ENCODE data around the gene PCDHA9. TPM values are rescaled to one million over a fixed set of nuclear protein-coding genes. Genes with fewer than 3 reads are reported as not detected.

Gene PCDHA9
- polyA plus RNA-seq, 2 of the 4 experiments (the other 2 are of a cell fraction): 0.03 TPM; not detected in 1

GRCh38 chr5:140883373-140883772, 35.2 kb downstream of the PCDHA9 start:
- CTCF ChIA-PET: interaction anchor here (1.3 kb wide), 1 partner anchor 11 kb away, joined by 3 read pairs; no protein-coding TSS in a partner anchor
- WGBS (ENCODE audit: missing lambda C conversion rate): 90% methylated on average over 41 of the region's 41 CpGs
- no peak for DNase-seq (ENCODE audit: low read depth in 1 of 2, low spot score in 1 of 2)
- FAIRE-seq: no peak
- Histone ChIP-seq H3K4me2 (no peak overlapping the region), H3K9me3 (peaks cover 4% of the 10 kb centered on the region; the same call in 2 of the 3 replicates), H3K4me1 (no peaks in the 10 kb centered on the region), H3K27ac (no peak overlapping the region), H3K4me3 (no peak overlapping the region)
- no peak for TF ChIP-seq ATOH8 (CRISPR knock-in tag; IDR thresholded peaks at IDR 0.05; ENCODE audit: low read depth)
- no peak for TF ChIP-seq ESRRA (IDR thresholded peaks at IDR 0.05; ENCODE audit: borderline replicate concordance, low read length)
- no peak for TF ChIP-seq REST (IDR thresholded peaks at IDR 0.05)
- TF ChIP-seq JUNB (IDR thresholded peaks at IDR 0.05): no peak
- no peak for TF ChIP-seq HES2 (IDR thresholded peaks at IDR 0.05)
- TF ChIP-seq CHD2 (IDR thresholded peaks at IDR 0.05; ENCODE audit: low read length, partially characterized antibody): no peak
- no peak for TF ChIP-seq SREBF2 (IDR thresholded peaks at IDR 0.05)
- no peak for TF ChIP-seq RNF2 (IDR thresholded peaks at IDR 0.05; ENCODE audit: borderline replicate concordance, low read depth)
- no peak for TF ChIP-seq E2F6 (IDR thresholded peaks at IDR 0.05; ENCODE audit: borderline replicate concordance, low read depth)
- no peak for TF ChIP-seq PBX3 (IDR thresholded peaks at IDR 0.05)
- TF ChIP-seq RAD21 (conservative IDR thresholded peaks at IDR 0.05 in 1 of 2, IDR thresholded peaks at IDR 0.05 in 1 of 2): no peak
- no peak for TF ChIP-seq MAX (IDR thresholded peaks at IDR 0.05)
- TF ChIP-seq HOXB5 (CRISPR knock-in tag; IDR thresholded peaks at IDR 0.05): no peak
- TF ChIP-seq HOXB13 (CRISPR knock-in tag; IDR thresholded peaks at IDR 0.05; ENCODE audit: low read depth): no peak
- no peak for ATAC-seq
- POLR2A ChIA-PET: no interaction called here

GRCh38 chr5:140883927-140884697, 35.9 kb downstream of the PCDHA9 start:
- Histone ChIP-seq H3K9me3 (peaks cover 4% of the 10 kb centered on the region; the same call in 2 of the 3 replicates), H3K4me3 (no peak overlapping the region), H3K4me2 (no peak overlapping the region), H3K27ac (no peak overlapping the region), H3K4me1 (no peaks in the 10 kb centered on the region)
- CTCF ChIA-PET: interaction anchor here (0.6 to 1.3 kb wide), 3 partner anchors 8 to 15 kb away, joined by 3 read pairs; no protein-coding TSS in a partner anchor
- no peak for TF ChIP-seq ZFP36 (IDR thresholded peaks at IDR 0.05; ENCODE audit: borderline replicate concordance, partially characterized antibody)
- no peak for TF ChIP-seq HDAC2 (IDR thresholded peaks at IDR 0.05)
- TF ChIP-seq KDM1A (IDR thresholded peaks at IDR 0.05; ENCODE audit: low read depth): no peak
- TF ChIP-seq PHF8 (IDR thresholded peaks at IDR 0.05; ENCODE audit: borderline replicate concordance, low read depth): no peak
- no peak for TF ChIP-seq BHLHE40 (IDR thresholded peaks at IDR 0.05; ENCODE audit: low read depth, low read length)
- no peak for TF ChIP-seq FOXS1 (CRISPR knock-in tag; IDR thresholded peaks at IDR 0.05)
- no peak for TF ChIP-seq BCL3 (IDR thresholded peaks at IDR 0.05)
- no peak for TF ChIP-seq CHD2 (IDR thresholded peaks at IDR 0.05; ENCODE audit: low read length, partially characterized antibody)
- TF ChIP-seq JUN (IDR thresholded peaks at IDR 0.05): no peak
- TF ChIP-seq SREBF2 (IDR thresholded peaks at IDR 0.05): no peak
- no peak for FAIRE-seq
- POLR2A ChIA-PET: no interaction called here
- DNase-seq (ENCODE audit: low read depth in 1 of 2, low spot score in 1 of 2): no peak
- 90% methylated on average over 68 of the region's 79 CpGs for WGBS (ENCODE audit: missing lambda C conversion rate)
- no peak for ATAC-seq
